ENCODE results near the gene GFER. TPM values are rescaled to one million over a fixed set of nuclear protein-coding genes. Genes with fewer than 3 reads are reported as not detected.

Gene GFER
- total and polyA plus RNA-seq, 10 of the 15 experiments (the other 5 are each of a cell fraction or from before 2014, with no cell fraction given) = 2.4 to 57.7 (median 31.3) TPM

DNA sequence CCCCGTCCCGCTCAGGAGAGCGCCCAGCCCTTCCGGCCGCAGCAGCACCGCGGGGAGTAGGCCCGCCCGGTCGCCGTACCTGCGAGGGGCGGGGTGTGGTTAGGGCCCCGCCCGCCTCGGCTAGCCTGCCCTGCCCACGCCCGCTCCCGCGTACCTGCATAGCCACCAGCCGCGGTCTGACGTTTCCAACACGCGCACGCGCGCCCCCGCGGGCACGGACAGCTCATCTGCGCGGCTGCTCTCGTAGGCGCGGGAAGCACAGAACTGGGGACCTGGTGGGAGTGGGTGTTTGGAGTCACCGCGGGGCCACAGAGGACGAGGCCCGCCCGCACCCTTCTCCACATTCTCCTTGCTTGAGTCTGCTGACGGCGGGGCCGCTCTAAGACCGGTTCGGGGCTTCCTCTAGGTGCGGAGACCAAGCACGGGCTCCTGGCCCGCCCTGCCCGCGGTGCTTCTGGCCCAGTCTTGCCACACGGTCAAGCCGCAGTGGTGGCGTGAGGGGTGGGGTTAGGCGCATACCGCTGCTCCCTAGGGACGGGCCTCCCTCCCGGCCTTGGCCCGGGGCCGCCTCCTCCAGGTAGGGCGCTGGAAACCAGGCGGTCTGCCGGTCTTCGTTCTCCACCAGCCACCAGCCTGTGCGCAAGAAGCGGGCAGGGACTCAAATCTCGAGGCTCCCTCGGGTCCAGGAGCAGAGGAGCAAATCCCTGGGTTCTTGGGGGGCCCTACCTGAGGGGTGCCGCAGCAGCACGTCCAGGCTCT lies 4.5 kb upstream of the GFER start:
- in situ Hi-C loops (cut with MboI) = no loop called here
- RAD21 ChIA-PET (ENCODE audit: unreplicated experiment) = no interaction called here
- Histone ChIP-seq H3K4me3 (no peak overlapping the region), H4K20me1 (ENCODE audit: control insufficient read depth, insufficient read depth) (no peaks in the 10 kb centered on the region), H3K4me2 (ENCODE audit: control insufficient read depth, insufficient read depth) (no peak overlapping the region), H2AFZ (ENCODE audit: control insufficient read depth, low read depth, low read length) (no peak overlapping the region), H3K9me3 (replicated peaks; ENCODE audit: control insufficient read depth, insufficient read depth, low read length) (no peaks in the 10 kb centered on the region), H3K27ac (ENCODE audit: control insufficient read depth, insufficient read depth) (no peak overlapping the region), H3K9ac (ENCODE audit: control insufficient read depth, insufficient read depth, low read length) (no peak overlapping the region), H3K79me2 (ENCODE audit: control insufficient read depth, insufficient read depth, low read length) (no peaks in the 10 kb centered on the region), H3K36me3 (ENCODE audit: control insufficient read depth in 2 of 2, insufficient read depth in 2 of 2, low read length in 1 of 2) (peaks cover 0 to 34% of the 10 kb centered on the region in 2 experiments; a peak in 3 of 4 replicates), H3K27me3 (replicated peaks in 1 of 2; ENCODE audit: control insufficient read depth in 2 of 2, insufficient read depth in 2 of 2, low read length in 1 of 2) (0 out of 4 replicates have a peak, but pooled peaks cover 0 to 5% of the 10 kb centered on the region in 2 experiments), H3K4me1 (ENCODE audit: control insufficient read depth, insufficient read depth, low read length) (peaks cover 12% of the 10 kb centered on the region)
- ATAC-seq = no peak
- no TSS peak for BruUV-seq (replicated peaks)
- SMC1A ChIA-PET (ENCODE audit: uncharacterized antibody, unreplicated experiment) = no interaction called here
- 38% methylated on average over 60 of the region's 70 CpGs for WGBS (ENCODE audit: insufficient coverage, insufficient replicate concordance, low lambda C conversion rate, missing lambda C conversion rate)
- FAIRE-seq = no peak
- no peak for DNase-seq (ENCODE audit: low read depth, low spot score)
- CTCF ChIA-PET = no interaction called here
- TF ChIP-seq, protein P1, sequence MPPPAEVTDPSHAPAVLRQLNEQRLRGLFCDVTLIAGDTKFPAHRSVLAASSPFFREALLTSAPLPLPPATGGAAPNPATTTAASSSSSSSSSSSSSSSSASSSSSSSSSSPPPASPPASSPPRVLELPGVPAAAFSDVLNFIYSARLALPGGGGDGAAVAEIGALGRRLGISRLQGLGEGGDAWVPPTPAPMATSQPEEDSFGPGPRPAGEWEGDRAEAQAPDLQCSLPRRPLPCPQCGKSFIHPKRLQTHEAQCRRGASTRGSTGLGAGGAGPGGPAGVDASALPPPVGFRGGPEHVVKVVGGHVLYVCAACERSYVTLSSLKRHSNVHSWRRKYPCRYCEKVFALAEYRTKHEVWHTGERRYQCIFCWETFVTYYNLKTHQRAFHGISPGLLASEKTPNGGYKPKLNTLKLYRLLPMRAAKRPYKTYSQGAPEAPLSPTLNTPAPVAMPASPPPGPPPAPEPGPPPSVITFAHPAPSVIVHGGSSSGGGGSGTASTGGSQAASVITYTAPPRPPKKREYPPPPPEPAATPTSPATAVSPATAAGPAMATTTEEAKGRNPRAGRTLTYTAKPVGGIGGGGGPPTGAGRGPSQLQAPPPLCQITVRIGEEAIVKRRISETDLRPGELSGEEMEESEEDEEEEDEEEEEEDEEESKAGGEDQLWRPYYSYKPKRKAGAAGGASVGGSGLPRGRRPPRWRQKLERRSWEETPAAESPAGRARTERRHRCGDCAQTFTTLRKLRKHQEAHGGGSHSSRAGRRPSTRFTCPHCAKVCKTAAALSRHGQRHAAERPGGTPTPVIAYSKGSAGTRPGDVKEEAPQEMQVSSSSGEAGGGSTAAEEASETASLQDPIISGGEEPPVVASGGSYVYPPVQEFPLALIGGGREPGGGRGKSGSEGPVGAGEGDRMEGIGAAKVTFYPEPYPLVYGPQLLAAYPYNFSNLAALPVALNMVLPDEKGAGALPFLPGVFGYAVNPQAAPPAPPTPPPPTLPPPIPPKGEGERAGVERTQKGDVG (CRISPR knock-in tag; IDR thresholded peaks at IDR 0.05) = no peak
- 0 out of 2 replicates have a peak, but pooled peaks have one; percentile 5 for TF ChIP-seq PAX5 (IDR thresholded peaks at IDR 0.05; ENCODE audit: borderline replicate concordance, low read depth, low read length)
- no peak for TF ChIP-seq HDGF (IDR thresholded peaks at IDR 0.05)
- TF ChIP-seq RUNX3 (IDR thresholded peaks at IDR 0.05; ENCODE audit: low read length) = no peak
- TF ChIP-seq RELA (IDR thresholded peaks at IDR 0.05; ENCODE audit: borderline replicate concordance, partially characterized antibody) = no peak
- TF ChIP-seq KLF5 (IDR thresholded peaks at IDR 0.05; ENCODE audit: partially characterized antibody) = no peak
- peak; percentile 39 for TF ChIP-seq POLR2A (IDR thresholded peaks at IDR 0.05; ENCODE audit: low read depth, low read length)
- no peak for TF ChIP-seq ATF2 (IDR thresholded peaks at IDR 0.05; ENCODE audit: low read length)
- peak; percentile 20 for TF ChIP-seq MEF2B (IDR thresholded peaks at IDR 0.05; ENCODE audit: partially characterized antibody, poor library complexity, severe bottlenecking)
- TF ChIP-seq FOXM1 (IDR thresholded peaks at IDR 0.05; ENCODE audit: low read depth, low read length) = no peak
- TF ChIP-seq, protein P2, sequence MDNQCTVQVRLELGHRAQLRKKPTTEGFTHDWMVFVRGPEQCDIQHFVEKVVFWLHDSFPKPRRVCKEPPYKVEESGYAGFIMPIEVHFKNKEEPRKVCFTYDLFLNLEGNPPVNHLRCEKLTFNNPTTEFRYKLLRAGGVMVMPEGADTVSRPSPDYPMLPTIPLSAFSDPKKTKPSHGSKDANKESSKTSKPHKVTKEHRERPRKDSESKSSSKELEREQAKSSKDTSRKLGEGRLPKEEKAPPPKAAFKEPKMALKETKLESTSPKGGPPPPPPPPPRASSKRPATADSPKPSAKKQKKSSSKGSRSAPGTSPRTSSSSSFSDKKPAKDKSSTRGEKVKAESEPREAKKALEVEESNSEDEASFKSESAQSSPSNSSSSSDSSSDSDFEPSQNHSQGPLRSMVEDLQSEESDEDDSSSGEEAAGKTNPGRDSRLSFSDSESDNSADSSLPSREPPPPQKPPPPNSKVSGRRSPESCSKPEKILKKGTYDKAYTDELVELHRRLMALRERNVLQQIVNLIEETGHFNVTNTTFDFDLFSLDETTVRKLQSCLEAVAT (IDR thresholded peaks at IDR 0.05) = no peak
- TF ChIP-seq NRF1 (conservative IDR thresholded peaks at IDR 0.05; ENCODE audit: low read depth, low read length) = no peak
- no peak for TF ChIP-seq LARP7 (IDR thresholded peaks at IDR 0.05)
- no peak for TF ChIP-seq RB1 (IDR thresholded peaks at IDR 0.05; ENCODE audit: borderline replicate concordance)
- TF ChIP-seq CBX5 (IDR thresholded peaks at IDR 0.05; ENCODE audit: low read depth) = no peak
- intact Hi-C loops (cut with micrococcal nuclease; ENCODE audit: unreplicated experiment) = no loop called here
- POLR2A ChIA-PET = no interaction called here
